ENCODE results near the gene CEBPE. TPM values are rescaled to one million over a fixed set of nuclear protein-coding genes. Genes with fewer than 3 reads are reported as not detected.

The CEBPE gene
- total RNA-seq, 2 donors from 2014 or later: not detected

DNA sequence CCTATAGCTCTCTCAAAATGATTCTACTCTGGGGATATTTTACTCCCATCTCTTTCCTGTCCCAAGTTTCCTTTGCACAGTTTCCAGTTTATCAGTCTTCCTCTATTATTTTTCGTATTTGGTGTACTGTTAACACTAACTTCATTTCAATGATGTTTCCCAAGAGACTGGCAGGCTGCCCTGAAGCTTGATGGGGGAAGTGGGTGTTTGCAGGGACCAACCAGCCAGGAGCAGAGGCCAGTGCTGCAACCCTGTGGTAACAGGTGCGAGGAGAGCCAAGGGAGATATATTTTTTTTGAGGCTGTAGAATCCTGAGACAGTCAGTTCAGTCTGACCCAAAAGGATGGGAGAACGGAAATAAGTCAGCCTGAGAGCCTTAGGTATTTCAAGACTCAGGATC lies 11.8 kb upstream of the CEBPE start:
- ATAC-seq (ENCODE audit: insufficient number of reproducible peaks, low FRiP score, low read depth): no peak
- Histone ChIP-seq H3K36me3 (peaks cover 18% of the 10 kb centered on the region), H3K27ac (no peak overlapping the region)

DNA sequence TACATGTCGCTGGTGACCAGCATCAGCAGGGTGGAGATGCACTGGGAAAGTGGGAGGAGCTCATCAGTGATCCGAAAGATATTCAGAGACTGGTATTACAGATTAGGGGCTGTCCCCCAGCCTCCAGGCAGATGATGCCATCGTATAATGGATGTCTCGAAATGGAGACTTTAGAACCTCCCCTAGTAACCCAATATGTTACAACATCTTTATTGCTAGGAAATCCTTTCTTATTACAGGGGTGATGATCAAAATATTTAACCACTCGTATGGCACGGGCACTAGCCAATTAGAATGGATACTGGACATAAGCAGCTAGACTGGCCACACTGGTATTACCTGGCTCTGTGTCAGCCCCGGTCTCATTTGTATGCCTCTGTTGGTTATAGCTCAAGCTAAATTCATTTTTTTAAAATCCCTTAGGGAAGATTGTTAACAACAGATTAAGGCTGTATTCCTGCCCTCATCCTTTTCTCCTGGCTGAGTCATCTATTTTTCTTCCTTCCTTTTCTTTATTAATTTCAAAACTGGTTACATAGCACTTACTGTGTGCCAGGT lies 10.8 kb upstream of the CEBPE start:
- TF ChIP-seq, protein P1, sequence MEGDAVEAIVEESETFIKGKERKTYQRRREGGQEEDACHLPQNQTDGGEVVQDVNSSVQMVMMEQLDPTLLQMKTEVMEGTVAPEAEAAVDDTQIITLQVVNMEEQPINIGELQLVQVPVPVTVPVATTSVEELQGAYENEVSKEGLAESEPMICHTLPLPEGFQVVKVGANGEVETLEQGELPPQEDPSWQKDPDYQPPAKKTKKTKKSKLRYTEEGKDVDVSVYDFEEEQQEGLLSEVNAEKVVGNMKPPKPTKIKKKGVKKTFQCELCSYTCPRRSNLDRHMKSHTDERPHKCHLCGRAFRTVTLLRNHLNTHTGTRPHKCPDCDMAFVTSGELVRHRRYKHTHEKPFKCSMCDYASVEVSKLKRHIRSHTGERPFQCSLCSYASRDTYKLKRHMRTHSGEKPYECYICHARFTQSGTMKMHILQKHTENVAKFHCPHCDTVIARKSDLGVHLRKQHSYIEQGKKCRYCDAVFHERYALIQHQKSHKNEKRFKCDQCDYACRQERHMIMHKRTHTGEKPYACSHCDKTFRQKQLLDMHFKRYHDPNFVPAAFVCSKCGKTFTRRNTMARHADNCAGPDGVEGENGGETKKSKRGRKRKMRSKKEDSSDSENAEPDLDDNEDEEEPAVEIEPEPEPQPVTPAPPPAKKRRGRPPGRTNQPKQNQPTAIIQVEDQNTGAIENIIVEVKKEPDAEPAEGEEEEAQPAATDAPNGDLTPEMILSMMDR (IDR thresholded peaks at IDR 0.05): no peak
- peaks cover 18% of the 10 kb centered on the region for H3K36me3 ChIP-seq

More for the DNA sequence above, 11.8 kb upstream of the CEBPE start:
- H3K4me1 ChIP-seq (ENCODE audit: control insufficient read depth in 1 of 2, low read depth in 2 of 2): peaks cover 0 to 11% of the 10 kb centered on the region in 2 donors
- no peaks in the 10 kb centered on the region for H3K27me3 ChIP-seq (replicated peaks; ENCODE audit: insufficient read depth)
- no peak for DNase-seq (ENCODE audit: low spot score)
- H3K4me3 ChIP-seq: no peak overlapping the region
- TF ChIP-seq, protein P1 (IDR thresholded peaks at IDR 0.05): no peak
- H3K9me3 ChIP-seq: no peaks in the 10 kb centered on the region

DNA sequence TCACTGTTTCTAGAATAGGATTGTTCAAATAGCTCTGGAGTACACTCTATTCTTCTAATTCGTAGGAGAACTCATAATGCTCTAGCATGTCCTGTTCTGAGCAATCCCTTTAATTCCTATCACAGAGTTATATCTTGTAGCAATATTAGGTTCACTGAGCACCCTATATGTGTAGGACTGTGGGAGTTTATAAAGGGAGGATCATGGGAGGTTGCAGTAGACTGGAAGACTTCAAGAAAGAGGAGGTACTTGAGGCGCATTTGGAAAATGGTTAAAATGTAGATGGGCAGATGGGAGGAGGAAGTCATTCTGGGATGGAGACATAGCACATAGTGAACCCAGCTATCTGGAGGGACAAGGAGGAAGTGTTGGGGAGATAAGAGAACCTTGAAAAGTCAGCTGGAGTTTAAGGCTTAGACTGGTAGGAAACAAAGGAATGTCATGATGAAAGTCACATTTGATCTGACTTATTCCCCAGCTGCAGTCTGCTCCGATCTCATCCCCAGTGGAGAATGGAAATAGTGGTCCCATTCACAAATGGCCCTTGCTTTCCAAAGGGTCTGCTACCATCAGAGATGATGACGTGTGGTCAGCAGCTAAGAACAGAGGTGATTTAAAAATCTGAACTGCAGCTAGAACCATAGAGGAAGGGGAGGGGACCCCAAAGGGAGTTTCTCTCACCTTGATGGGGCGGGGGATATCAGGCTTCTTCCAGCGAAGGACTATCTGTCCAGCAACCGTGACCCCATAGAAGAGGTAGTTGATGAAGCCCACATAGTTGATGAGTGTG lies 10.1 kb upstream of the CEBPE start:
- peaks cover 8 to 28% of the 10 kb centered on the region in 2 donors for H3K4me1 ChIP-seq (ENCODE audit: control insufficient read depth in 1 of 2, low read depth in 2 of 2)
- no peak overlapping the region for H3K27ac ChIP-seq
- no peak overlapping the region for H3K4me3 ChIP-seq
- H3K36me3 ChIP-seq: peaks cover 18% of the 10 kb centered on the region
- no peaks in the 10 kb centered on the region for H3K27me3 ChIP-seq (replicated peaks; ENCODE audit: insufficient read depth)
- TF ChIP-seq, protein P1 (IDR thresholded peaks at IDR 0.05): no peak
- ATAC-seq (ENCODE audit: insufficient number of reproducible peaks, low FRiP score, low read depth): no peak
- DNase-seq (ENCODE audit: low spot score): no peak
- no peaks in the 10 kb centered on the region for H3K9me3 ChIP-seq

More for the DNA sequence above, 10.8 kb upstream of the CEBPE start:
- ATAC-seq (ENCODE audit: insufficient number of reproducible peaks, low FRiP score, low read depth): no peak
- no peak for DNase-seq (ENCODE audit: low spot score)
- H3K4me1 ChIP-seq (ENCODE audit: control insufficient read depth in 1 of 2, low read depth in 2 of 2): peaks cover 8 to 22% of the 10 kb centered on the region in 2 donors
- no peak overlapping the region for H3K4me3 ChIP-seq
- no peaks in the 10 kb centered on the region for H3K27me3 ChIP-seq (replicated peaks; ENCODE audit: insufficient read depth)
- H3K9me3 ChIP-seq: no peaks in the 10 kb centered on the region
- peak overlapping the region in 1 of 2 donors; percentile 1 for H3K27ac ChIP-seq

DNA sequence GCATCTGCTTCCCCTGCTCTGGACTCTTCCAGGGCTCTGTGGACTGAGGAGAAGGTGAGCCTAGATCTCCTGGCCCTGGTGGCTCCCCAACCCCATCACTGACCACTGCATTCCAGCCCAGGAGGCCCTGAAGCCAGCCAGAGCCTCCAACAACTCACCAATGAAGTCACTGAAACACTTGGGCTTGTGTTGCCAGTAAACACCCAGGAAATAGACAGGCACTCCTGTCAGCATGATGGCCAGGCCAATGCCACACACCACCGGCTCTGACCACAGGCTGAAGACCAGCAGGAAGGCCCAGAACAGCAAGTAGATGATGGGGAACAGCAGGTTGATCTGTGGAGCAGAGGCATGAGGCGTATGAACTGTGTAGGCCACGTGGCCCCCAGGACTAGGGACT lies 8.8 kb upstream of the CEBPE start:
- DNase-seq (ENCODE audit: low spot score): no peak
- Histone ChIP-seq H3K9me3 (no peaks in the 10 kb centered on the region), H3K4me1 (ENCODE audit: control insufficient read depth in 1 of 2, low read depth in 2 of 2) (peaks cover 8 to 40% of the 10 kb centered on the region in 2 donors), H3K27ac (no peak overlapping the region), H3K4me3 (no peak overlapping the region), H3K27me3 (replicated peaks; ENCODE audit: insufficient read depth) (no peaks in the 10 kb centered on the region), H3K36me3 (peaks cover 18% of the 10 kb centered on the region)
- TF ChIP-seq, protein P1 (IDR thresholded peaks at IDR 0.05): no peak
- no peak for ATAC-seq (ENCODE audit: insufficient number of reproducible peaks, low FRiP score, low read depth)

DNA sequence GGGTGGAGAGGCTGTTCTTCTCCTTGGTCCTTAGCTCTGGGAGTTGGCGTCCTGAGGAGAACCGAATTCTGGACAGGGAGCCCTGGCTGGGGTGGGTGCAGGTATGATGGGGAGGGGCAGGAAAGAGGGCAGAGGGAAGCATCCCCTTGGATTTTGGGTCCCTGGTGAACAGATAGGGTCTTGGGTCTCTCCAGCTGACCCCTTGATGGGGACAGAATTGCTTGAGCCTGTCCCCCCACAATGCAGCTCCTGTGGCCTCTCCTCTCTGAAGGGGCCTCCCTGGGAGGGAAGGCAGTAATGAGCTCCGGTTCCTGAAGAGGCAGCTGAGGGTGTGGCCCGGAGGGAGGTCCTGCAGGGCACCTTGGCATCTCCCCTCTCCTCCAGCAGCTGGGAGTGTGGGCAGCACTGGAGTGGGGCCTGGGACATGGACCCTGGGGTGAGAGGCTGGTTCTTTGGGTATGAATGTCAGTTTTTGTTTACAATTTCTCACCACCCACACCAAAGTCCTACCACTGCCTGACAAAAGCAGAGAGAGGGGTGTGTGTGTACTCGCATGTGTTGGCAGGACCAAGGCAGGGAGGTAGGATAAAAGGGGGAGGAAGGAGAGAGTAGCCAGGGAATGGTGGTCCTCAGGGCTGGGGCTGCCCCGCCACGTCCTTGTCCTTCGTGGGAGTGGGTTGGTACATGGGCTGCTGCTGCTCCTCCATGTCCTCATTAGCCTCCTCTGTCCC lies 7.7 kb upstream of the CEBPE start:
- Histone ChIP-seq H3K36me3 (peaks cover 18% of the 10 kb centered on the region), H3K27me3 (replicated peaks; ENCODE audit: insufficient read depth) (no peaks in the 10 kb centered on the region), H3K4me1 (ENCODE audit: control insufficient read depth in 1 of 2, low read depth in 2 of 2) (peaks cover 8 to 47% of the 10 kb centered on the region in 2 donors), H3K27ac (peak overlapping the region; percentile 47 to 69), H3K9me3 (no peaks in the 10 kb centered on the region), H3K4me3 (no peak overlapping the region)
- no peak for DNase-seq (ENCODE audit: low spot score)
- ATAC-seq (ENCODE audit: insufficient number of reproducible peaks, low FRiP score, low read depth): no peak
- TF ChIP-seq, protein P1 (IDR thresholded peaks at IDR 0.05): no peak

Measured in thoracic aorta (tissue), 2 donors.